Measurements from ENCODE around the gene RALY. TPM values are rescaled to one million over a fixed set of nuclear protein-coding genes. Genes with fewer than 3 reads are reported as not detected.

The RALY gene
- total RNA-seq, 2 donors from 2014 or later, result 136 to 182 TPM

DNA sequence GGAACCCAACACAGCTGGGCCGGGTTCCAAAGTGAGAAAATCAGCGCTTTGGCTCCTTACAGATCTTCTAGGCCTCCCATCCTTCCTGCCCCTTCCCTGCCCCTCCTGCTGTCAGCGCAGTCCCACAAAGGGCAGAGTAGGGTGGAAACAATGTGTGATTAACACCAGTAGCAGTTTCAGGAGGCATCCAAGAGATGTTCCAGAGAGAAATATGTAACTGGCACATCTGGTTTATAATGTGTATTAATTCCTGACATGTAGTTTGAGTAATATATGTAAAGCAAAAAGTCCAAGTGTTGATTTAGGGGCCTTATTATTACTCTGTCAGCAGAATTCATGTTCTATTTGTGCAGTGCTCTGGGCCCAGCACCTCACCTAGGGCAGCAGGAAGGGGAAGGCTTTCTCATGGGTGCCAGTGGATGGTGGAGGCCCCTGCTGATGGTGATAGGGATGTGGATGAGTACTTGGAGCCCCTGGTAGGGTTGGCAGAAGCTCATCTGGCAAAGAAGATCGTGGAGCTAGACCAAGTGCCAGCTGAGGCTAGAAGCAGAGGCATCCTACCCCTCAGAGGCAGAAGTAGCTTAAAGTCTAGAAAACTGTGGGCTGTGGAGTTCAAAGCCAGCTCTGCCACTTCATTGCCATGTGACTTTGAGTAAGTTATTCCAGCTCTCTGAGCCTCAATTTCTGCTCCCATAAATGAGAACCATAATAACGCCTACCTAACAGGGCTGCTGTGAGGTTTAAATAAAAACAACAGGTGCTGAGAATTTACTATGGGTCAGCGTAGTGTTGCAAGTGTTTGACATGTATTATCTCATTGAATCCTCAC lies 22.4 kb upstream of the RALY start:
- no peak overlapping the region for H3K27ac ChIP-seq (ENCODE audit: low read depth, low read length)
- Mint-ChIP-seq H3K27ac (no peak overlapping the region), H3K36me3 (ENCODE audit: low read depth) (no peaks in the 10 kb centered on the region), H3K4me3 (no peak overlapping the region), H3K9me3 (no peaks in the 10 kb centered on the region), H3K27me3 (ENCODE audit: insufficient read depth) (no peaks in the 10 kb centered on the region), H3K4me1 (peaks cover 4% of the 10 kb centered on the region)
- TF ChIP-seq, protein P1, sequence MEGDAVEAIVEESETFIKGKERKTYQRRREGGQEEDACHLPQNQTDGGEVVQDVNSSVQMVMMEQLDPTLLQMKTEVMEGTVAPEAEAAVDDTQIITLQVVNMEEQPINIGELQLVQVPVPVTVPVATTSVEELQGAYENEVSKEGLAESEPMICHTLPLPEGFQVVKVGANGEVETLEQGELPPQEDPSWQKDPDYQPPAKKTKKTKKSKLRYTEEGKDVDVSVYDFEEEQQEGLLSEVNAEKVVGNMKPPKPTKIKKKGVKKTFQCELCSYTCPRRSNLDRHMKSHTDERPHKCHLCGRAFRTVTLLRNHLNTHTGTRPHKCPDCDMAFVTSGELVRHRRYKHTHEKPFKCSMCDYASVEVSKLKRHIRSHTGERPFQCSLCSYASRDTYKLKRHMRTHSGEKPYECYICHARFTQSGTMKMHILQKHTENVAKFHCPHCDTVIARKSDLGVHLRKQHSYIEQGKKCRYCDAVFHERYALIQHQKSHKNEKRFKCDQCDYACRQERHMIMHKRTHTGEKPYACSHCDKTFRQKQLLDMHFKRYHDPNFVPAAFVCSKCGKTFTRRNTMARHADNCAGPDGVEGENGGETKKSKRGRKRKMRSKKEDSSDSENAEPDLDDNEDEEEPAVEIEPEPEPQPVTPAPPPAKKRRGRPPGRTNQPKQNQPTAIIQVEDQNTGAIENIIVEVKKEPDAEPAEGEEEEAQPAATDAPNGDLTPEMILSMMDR (conservative IDR thresholded peaks at IDR 0.05), result no peak
- 94 to 100% methylated on average over 4 to 6 of the region's 6 CpGs for WGBS, 2 experiments (ENCODE audit: insufficient coverage in 1 of 2, insufficient read length in 1 of 2)
- H3K36me3 ChIP-seq (ENCODE audit: control insufficient read depth, insufficient read depth, low read length), result no peaks in the 10 kb centered on the region
- no peaks in the 10 kb centered on the region for H3K27me3 ChIP-seq (ENCODE audit: control insufficient read depth, insufficient read depth, low read length, poor library complexity, severe bottlenecking)
- H3K4me1 ChIP-seq (ENCODE audit: control insufficient read depth, insufficient read depth, low read length), result no peaks in the 10 kb centered on the region
- no peak overlapping the region for H3K9ac ChIP-seq (ENCODE audit: extremely low read depth, low read length, poor library complexity, severe bottlenecking)
- no peak for DNase-seq
- H3K4me3 ChIP-seq (ENCODE audit: low read length), result no peak overlapping the region
- peaks cover 4% of the 10 kb centered on the region for H3K9me3 ChIP-seq (ENCODE audit: control insufficient read depth, low read length)

GRCh38 chr20:33976959-33977358 lies 16.8 kb upstream of the RALY start:
- no peak overlapping the region for H3K27ac Mint-ChIP-seq
- DNase-seq, result no peak
- no peak overlapping the region for H3K4me3 ChIP-seq (ENCODE audit: low read length)
- H3K4me3 Mint-ChIP-seq, result no peak overlapping the region
- H3K36me3 ChIP-seq (ENCODE audit: control insufficient read depth, insufficient read depth, low read length), result no peaks in the 10 kb centered on the region
- no peaks in the 10 kb centered on the region for H3K4me1 ChIP-seq (ENCODE audit: control insufficient read depth, insufficient read depth, low read length)
- H3K4me1 Mint-ChIP-seq, result no peaks in the 10 kb centered on the region
- H3K9me3 Mint-ChIP-seq, result peaks cover 9% of the 10 kb centered on the region
- H3K27me3 ChIP-seq (ENCODE audit: control insufficient read depth, insufficient read depth, low read length, poor library complexity, severe bottlenecking), result no peaks in the 10 kb centered on the region
- peaks cover 5% of the 10 kb centered on the region for H3K9me3 ChIP-seq (ENCODE audit: control insufficient read depth, low read length)
- no peak overlapping the region for H3K27ac ChIP-seq (ENCODE audit: low read depth, low read length)
- no peaks in the 10 kb centered on the region for H3K36me3 Mint-ChIP-seq (ENCODE audit: low read depth)
- no peak overlapping the region for H3K9ac ChIP-seq (ENCODE audit: extremely low read depth, low read length, poor library complexity, severe bottlenecking)
- TF ChIP-seq, protein P1 (conservative IDR thresholded peaks at IDR 0.05), result no peak
- H3K27me3 Mint-ChIP-seq (ENCODE audit: insufficient read depth), result no peaks in the 10 kb centered on the region

GRCh38 chr20:33977535-33977934 lies 16.2 kb upstream of the RALY start:
- no peak overlapping the region for H3K27ac Mint-ChIP-seq
- no peak overlapping the region for H3K4me3 Mint-ChIP-seq
- H3K9me3 ChIP-seq (ENCODE audit: control insufficient read depth, low read length), result peaks cover 5% of the 10 kb centered on the region
- no peak for DNase-seq
- H3K4me1 Mint-ChIP-seq, result no peaks in the 10 kb centered on the region
- no peaks in the 10 kb centered on the region for H3K27me3 Mint-ChIP-seq (ENCODE audit: insufficient read depth)
- H3K36me3 Mint-ChIP-seq (ENCODE audit: low read depth), result no peaks in the 10 kb centered on the region
- no peak overlapping the region for H3K27ac ChIP-seq (ENCODE audit: low read depth, low read length)
- WGBS, 2 experiments (ENCODE audit: insufficient coverage in 1 of 2, insufficient read length in 1 of 2), result 72 to 93% methylated on average over 2 of the region's 2 CpGs
- H3K36me3 ChIP-seq (ENCODE audit: control insufficient read depth, insufficient read depth, low read length), result no peaks in the 10 kb centered on the region
- no peaks in the 10 kb centered on the region for H3K27me3 ChIP-seq (ENCODE audit: control insufficient read depth, insufficient read depth, low read length, poor library complexity, severe bottlenecking)
- H3K4me3 ChIP-seq (ENCODE audit: low read length), result no peak overlapping the region
- TF ChIP-seq, protein P1 (conservative IDR thresholded peaks at IDR 0.05), result no peak
- H3K4me1 ChIP-seq (ENCODE audit: control insufficient read depth, insufficient read depth, low read length), result no peaks in the 10 kb centered on the region
- peaks cover 9% of the 10 kb centered on the region for H3K9me3 Mint-ChIP-seq
- no peak overlapping the region for H3K9ac ChIP-seq (ENCODE audit: extremely low read depth, low read length, poor library complexity, severe bottlenecking)

All from endodermal cell (in vitro differentiated cells).